Stimulated activated CD4-positive, alpha-beta T cell treated with anti-CD3 and anti-CD28 coated beads, TNF-alpha, amount 100 ng/mL, for 4 hours (primary cell): ENCODE data around the gene CAMSAP2.
"Not testable (repeated sequence)": the region's sequence is repeated elsewhere in the genome, so short reads cannot be mapped to it uniquely, and the experiment has no call there.

Experiments
- DNase-seq, 3 experiments: peaks; one replicate each; pipeline ENCODE4 v3.0.0-alpha.2; 2020; ENCODE audit warnings: low read depth in 3 of 3

CAMSAP2 gene

GRCh38 chr1:200739702-200740570 lies 1.2 kb downstream of the CAMSAP2 start:
- DNase-seq, result peak in 1 of 3 experiments; percentile 1

GRCh38 chr1:200740571-200741208 lies 2.0 kb downstream of the CAMSAP2 start:
- no peak for DNase-seq

- no peak for DNase-seq
These were observed 3.0 kb downstream of the CAMSAP2 start for GRCh38 chr1:200741551-200742207.

GRCh38 chr1:200744143-200744542 lies 5.5 kb downstream of the CAMSAP2 start:
- no peak for DNase-seq

GRCh38 chr1:200749090-200749489 lies 10.4 kb downstream of the CAMSAP2 start:
- DNase-seq, result no peak

- DNase-seq, result not testable (repeated sequence)
These were observed 12.1 kb downstream of the CAMSAP2 start for GRCh38 chr1:200750749-200751148.

- no peak for DNase-seq
These were observed 13.0 kb downstream of the CAMSAP2 start for GRCh38 chr1:200751717-200752116.

GRCh38 chr1:200753650-200754198 lies 15.0 kb downstream of the CAMSAP2 start:
- DNase-seq, result no peak

GRCh38 chr1:200755456-200755855 lies 16.8 kb downstream of the CAMSAP2 start:
- no peak for DNase-seq

GRCh38 chr1:200762089-200762488 lies 23.4 kb downstream of the CAMSAP2 start:
- no peak for DNase-seq

GRCh38 chr1:200767321-200767720 lies 28.6 kb downstream of the CAMSAP2 start:
- no peak for DNase-seq

- no peak for DNase-seq
These were observed 33.2 kb downstream of the CAMSAP2 start for GRCh38 chr1:200771625-200772555.

- DNase-seq, result no peak
These were observed 35.6 kb downstream of the CAMSAP2 start for GRCh38 chr1:200774311-200774710.

- DNase-seq, result no peak
These were observed 36.2 kb downstream of the CAMSAP2 start for GRCh38 chr1:200774735-200775444.

GRCh38 chr1:200775850-200776249 lies 37.2 kb downstream of the CAMSAP2 start:
- DNase-seq, result no peak

GRCh38 chr1:200776949-200777348 lies 38.3 kb downstream of the CAMSAP2 start:
- no peak for DNase-seq

GRCh38 chr1:200778766-200779165 lies 40.1 kb downstream of the CAMSAP2 start:
- DNase-seq, result no peak

- no peak for DNase-seq
These were observed 40.6 kb downstream of the CAMSAP2 start for GRCh38 chr1:200779326-200779725.

- DNase-seq, result no peak
These were observed 42.1 kb downstream of the CAMSAP2 start for GRCh38 chr1:200780545-200781369.

GRCh38 chr1:200783926-200784325 lies 45.2 kb downstream of the CAMSAP2 start:
- DNase-seq, result no peak
